DMS 273 treated with DMSO at 0.1 percent for 48 hours (cell line): ENCODE results near the gene ABCA2.

Source experiments
- DNase-seq: peaks from one replicate; lab custom pipeline; 2025; lab: John Stamatoyannopoulos, UW

ABCA2 gene

GRCh38 chr9:136962701-136963248, 65.3 kb downstream of the ABCA2 start:
- DNase-seq, result no peak

DNA sequence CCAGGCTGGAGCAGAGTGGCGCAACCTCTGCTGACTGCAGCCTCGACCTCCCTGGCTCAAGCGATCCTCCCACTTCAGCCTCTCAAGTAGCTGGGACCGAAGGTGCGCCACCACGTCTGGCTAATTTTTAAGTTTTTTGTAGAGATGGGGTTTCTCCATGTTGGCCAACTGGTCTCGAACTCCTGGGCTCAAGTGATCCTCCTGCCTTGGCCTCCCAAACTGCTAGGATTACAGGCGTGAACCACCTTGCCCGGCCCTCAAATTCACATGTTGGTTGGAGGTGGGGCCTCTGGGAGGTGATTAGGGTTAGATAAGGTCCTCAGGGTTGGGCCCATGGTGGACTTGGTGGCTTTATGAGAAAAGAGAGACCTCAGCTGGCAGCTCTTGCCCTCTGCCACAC, 65.9 kb downstream of the ABCA2 start:
- no peak for DNase-seq

DNA sequence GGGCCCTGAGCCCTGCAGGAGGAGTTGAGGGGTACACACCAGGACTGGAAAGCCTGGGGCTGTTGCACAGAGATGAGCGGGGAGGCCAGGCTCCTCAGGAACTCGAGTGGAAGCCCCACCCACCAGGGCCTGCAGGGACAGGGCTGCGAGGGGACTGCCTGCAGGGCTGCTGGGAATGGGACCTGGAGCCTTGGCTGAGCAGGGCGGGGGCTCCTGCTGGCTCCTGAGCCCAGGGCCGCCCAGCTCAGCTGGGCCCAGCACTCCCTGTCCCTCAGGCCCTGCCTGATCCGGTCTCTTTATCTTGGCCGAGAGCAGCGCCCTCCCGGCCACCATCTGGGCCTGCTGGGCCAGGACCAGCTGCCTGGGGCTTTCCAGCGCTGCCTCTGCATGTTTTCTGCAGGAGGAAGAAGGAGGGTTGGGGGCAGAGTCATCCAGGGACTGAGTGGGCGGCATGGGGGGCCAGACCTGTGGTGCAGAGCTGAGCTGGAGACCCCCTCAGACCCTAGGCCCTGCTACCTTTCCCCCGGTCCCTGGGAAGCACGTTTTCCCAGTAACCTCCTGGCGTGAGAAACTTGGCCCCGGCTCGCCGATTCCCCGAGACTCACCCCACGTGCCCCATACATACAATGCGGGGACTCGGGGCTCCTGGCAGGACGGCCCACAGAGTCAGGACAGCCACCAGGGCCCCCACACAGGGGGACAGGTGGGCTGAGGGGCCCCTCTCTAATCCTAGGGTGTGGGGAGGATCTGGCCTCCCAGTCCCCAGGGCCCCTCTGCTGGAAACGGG, 66.6 kb downstream of the ABCA2 start:
- DNase-seq, result peak; percentile 17

GRCh38 chr9:136960938-136961275, 67.1 kb downstream of the ABCA2 start:
- DNase-seq, result no peak

GRCh38 chr9:136960212-136960937, 67.7 kb downstream of the ABCA2 start:
- DNase-seq, result no peak

DNA sequence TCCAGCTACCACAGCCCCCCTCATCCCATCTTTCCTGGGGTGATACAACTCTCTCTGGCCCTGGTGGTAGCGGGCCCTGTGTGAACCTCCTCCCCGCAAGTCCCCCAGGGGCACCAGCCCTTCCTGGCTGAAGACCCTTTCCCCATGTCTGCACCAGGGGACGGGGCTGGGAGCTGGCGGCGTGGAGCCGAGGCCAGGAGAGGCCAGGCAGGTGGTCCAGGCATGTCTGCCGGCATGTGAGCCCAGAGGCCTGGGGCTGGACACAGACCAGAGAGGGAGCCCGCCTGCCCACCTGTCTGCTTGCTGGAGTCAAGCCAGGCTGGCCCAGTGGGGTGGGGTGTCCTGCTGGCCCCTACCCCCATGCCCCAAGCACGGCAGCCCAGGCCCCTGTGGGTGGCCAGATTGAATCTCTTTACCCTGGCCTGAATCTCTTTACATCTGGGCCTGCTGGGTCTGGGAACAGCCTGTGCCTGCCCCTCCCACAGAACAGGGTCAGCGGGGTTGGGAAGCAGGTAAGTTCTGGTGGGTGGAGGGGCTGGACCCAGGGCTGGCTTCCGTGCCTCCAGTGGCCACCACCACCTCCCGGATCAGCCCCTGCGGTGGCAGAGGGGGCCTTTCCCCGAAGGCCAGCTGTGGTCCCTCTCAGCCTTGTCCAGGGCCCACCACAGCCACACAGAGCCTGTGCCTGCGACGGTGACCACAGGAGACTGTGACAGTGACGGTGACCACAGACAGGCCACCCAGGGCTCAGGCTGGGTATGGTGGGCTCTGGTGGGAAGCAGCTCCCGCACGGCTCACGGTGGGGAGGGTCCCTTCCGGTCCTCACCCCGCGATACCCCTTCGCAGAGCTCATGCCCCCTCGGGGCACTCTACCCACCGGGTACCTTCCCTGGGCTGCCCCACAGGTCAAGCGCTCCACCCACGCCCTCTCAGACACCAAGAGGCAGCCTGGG, 68.9 kb downstream of the ABCA2 start:
- no peak for DNase-seq

- no peak for DNase-seq
Measured at GRCh38 chr9:136958473-136958872, 69.6 kb downstream of the ABCA2 start.

DNA sequence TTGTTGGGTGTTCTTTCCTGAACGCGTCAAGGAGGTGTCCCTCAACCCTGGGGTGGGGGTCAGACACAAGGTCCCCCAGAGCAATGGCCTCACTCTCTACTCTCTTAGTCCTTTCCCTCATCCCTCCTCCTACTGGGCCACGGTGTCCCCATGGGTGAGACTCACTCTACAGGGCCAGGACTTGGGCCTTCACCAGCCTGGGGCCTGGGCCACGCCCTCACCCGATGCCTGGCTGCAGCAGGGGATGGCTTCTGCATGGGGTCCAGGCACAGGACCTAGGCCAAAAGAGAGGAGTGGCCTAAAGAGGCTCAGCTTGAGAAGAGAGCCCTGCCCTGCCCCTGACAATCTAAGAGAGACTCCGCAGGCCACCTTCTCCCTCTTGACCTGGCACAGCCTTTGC, 70.1 kb downstream of the ABCA2 start:
- DNase-seq, result no peak

DNA sequence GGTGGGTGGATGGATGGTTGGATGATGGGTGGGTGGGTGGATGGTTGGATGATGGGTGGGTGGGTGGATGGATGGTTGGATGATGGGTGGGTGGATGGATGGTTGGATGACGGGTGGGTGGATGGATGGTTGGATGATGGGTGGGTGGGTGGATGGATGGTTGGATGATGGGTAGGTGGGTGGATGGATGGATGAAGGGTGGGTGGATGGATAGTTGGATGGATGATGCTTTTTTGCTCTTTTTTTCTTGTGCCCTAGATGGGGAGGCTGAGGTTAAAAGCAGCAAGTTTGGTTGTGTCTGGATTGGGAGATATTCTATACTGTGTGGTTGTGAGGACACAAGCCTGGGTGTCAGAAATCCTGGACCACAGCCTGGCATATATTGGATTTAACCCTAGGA, 70.6 kb downstream of the ABCA2 start:
- DNase-seq, result no peak
